Iris pigment epithelial cell (primary cell): ENCODE measurements around the gene TMEM135.

Experiments used
- DNase-seq: peaks from one replicate; pipeline ENCODE4 v3.0.0-alpha.2; 2011; ENCODE audit warnings: low read depth

TMEM135 gene

GRCh38 chr11:87301785-87302540 lies 264.2 kb downstream of the TMEM135 start:
- DNase-seq, result no peak

DNA sequence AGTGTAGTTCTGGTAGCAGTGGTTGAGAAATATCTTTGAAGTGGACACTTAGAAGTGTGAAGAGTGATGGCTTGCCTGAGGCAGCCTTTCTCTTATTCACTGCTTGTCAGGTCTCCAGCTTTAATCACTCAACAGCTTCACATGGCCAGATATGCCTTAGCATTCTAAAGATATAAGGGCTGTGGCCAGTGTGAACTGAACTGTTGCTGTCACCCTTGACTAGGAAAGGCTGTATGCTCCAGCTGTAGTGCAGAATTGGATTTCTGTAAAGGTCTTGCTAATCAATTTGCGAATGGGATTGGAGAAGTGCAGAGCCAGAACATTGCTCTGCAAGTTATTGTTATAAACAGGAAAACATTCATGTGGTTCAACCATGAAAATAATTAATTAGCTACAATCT lies 266.7 kb downstream of the TMEM135 start:
- no peak for DNase-seq

GRCh38 chr11:87306262-87306851 lies 268.6 kb downstream of the TMEM135 start:
- DNase-seq, result no peak

DNA sequence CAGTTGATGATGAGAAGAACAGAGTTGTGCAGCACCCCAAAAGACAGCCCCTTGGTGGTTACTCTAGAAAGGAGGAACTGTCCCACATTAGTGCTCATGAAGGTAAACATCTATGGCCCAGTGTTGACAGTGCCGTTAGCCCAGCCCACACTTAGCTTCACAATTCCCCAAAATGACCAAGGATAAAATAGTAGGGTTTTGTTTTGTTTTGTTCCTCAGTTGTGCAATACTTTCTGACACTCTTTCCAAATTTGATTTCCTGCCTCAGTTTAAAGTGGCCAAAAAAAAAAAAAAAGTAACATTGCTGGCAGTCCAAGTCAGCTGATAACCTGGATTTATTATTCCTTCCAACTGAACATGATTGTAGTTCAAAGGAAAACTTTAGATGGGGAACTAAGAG lies 269.4 kb downstream of the TMEM135 start:
- no peak for DNase-seq

DNA sequence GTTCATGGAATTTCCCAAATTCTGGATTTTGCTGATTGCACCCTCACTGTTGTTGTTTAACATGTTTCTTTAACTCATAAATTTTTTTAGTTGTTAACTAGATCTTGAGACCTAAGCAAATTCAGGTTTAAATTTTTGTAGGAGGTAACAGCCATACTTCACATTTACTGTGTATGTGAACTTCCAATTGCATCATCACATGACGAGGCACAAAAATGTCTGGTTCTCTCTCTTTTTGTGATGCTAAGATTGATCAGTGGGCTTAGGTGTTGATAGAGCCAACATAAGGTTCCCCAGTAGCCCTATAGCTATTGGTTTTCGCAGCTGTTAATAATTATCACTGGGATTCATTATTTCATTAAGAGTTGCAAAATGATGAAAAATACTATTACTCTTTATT lies 277.5 kb downstream of the TMEM135 start:
- DNase-seq, result no peak

- DNase-seq, result no peak
Observed at GRCh38 chr11:87316491-87316890, 278.8 kb downstream of the TMEM135 start.

GRCh38 chr11:87317441-87317840 lies 279.7 kb downstream of the TMEM135 start:
- no peak for DNase-seq

- DNase-seq, result no peak
Observed at GRCh38 chr11:87320123-87320522, 282.4 kb downstream of the TMEM135 start.

DNA sequence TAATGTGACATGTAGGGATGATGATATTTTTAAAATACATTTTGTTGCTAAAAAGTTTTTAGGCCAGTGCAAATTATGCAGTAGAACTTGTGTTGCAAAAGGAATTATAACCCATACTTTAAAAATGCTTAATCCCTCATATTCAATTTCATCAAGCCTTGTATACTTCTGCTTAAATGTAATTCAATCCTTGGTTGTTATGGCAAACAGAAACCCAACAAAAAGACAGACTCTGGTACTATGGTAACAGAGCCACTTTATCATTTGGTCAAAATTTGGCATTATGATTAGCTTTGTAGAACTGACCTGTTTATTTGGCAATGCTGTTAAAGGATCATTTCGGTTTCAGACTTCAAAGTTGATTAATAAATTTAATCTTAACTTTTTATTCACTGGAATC lies 284.8 kb downstream of the TMEM135 start:
- DNase-seq, result no peak

GRCh38 chr11:87323899-87324298 lies 286.2 kb downstream of the TMEM135 start:
- no peak for DNase-seq

- peak; percentile 49 for DNase-seq
Observed at GRCh38 chr11:87324817-87325489, 287.2 kb downstream of the TMEM135 start.

GRCh38 chr11:87325490-87325872 lies 287.7 kb downstream of the TMEM135 start:
- no peak for DNase-seq

- DNase-seq, result no peak
Observed at GRCh38 chr11:87326594-87326993, 288.9 kb downstream of the TMEM135 start.

DNA sequence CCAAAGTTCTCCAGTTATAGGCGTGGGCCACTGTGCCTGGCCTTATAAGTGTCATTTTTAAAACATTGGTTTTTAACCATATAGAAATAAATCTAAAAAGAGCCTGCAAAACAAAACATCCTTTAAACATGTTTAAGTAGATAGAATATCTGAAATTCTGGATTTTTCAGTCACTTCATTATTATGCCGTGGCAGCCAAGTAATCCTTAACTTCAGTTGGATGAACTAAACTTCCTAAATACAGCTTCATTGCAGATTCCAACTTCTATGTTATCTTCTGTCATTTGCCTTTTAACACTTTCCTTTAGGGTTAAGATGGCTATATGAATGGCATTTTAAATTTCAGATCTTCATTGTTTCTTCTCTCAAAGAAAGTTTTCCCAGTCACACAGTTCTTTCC lies 291.4 kb downstream of the TMEM135 start:
- no peak for DNase-seq

GRCh38 chr11:87330187-87330601 lies 292.5 kb downstream of the TMEM135 start:
- DNase-seq, result no peak

DNA sequence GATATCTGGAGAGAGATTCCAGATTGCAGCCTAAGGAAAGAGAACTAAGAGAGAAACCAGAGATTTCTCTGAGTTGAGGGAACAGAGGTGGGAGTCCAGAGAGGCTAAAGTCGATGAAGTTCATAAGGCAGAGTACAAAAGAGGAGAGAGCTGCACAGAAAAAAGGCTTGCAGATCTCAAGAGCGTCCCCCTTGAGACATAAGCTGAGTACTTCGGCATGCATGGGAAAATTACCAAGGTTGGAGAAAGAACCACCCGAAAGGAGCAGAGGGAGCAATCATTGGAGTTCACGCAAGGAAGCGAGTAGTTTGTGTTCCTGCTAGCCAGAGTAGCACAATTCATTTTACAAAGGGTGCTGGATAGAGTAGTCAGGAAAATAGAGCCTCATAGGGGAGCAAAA lies 293.5 kb downstream of the TMEM135 start:
- no peak for DNase-seq

GRCh38 chr11:87338046-87338639 lies 300.4 kb downstream of the TMEM135 start:
- DNase-seq, result no peak

DNA sequence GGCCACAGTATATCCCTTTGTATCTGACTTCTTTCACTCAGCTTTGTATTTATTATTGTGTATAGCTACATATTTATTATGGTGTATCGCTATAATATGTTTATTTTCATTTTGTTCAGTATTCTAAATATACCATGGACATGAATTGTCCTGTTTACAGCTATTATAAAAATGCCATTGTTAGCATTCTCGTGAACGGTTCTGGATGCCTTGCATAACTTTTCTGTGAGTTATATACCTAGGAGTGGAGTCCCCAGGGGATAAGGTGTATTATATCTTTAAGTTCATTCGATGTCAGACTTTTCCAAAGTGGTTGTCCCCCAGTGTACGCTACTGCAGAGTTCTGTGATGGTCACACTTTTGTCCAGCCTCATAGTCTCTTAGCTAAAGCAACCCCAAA lies 301.7 kb downstream of the TMEM135 start:
- DNase-seq, result no peak

DNA sequence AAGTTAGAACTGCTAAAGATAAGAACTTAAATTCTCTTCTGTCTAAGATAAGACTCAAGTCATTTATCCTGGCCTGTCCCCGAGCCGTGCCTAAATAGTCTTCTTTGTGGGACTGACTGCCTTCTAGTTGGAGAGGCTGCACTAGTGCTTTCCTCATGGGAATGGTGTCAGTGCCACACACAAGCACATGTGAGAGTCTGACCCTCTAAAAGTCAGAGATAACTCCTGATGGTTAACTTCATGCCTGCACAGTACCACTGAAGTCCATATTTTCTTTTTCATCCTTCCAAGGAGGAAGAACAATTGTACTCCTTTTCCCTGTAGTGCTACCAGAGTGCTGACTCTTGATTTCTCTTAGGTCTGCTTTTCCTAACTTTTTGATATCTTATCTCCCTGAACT lies 309.7 kb downstream of the TMEM135 start:
- DNase-seq, result no peak

- DNase-seq, result no peak
Observed at GRCh38 chr11:87347854-87348253, 310.1 kb downstream of the TMEM135 start.

GRCh38 chr11:87351676-87352075 lies 313.9 kb downstream of the TMEM135 start:
- DNase-seq, result no peak

- peak; percentile 61 for DNase-seq
Observed at GRCh38 chr11:87352759-87353707, 315.3 kb downstream of the TMEM135 start.
